HFFc6 (cell line): ENCODE data around the gene SNX20. TPM values are rescaled to one million over a fixed set of nuclear protein-coding genes. Genes with fewer than 3 reads are reported as not detected.

Experiments
- DNase-seq: peaks from one replicate; pipeline ENCODE4 v3.0.0-alpha.2; 2018
- H3K27ac Mint-ChIP-seq: 2 replicates; pipeline ENCODE4 v1.8.0; 2020; ENCODE audit warnings: mild to moderate bottlenecking, mixed read lengths
- H3K27me3 Mint-ChIP-seq: 2 replicates; pipeline ENCODE4 v1.8.0; 2021; ENCODE audit warnings: mild to moderate bottlenecking, moderate library complexity, mixed read lengths; ENCODE audit not compliant: insufficient read depth
- H3K36me3 Mint-ChIP-seq: 2 replicates; pipeline ENCODE4 v1.8.0; 2021; ENCODE audit warnings: low read depth, mixed read lengths
- H3K4me1 Mint-ChIP-seq: 2 replicates; pipeline ENCODE4 v1.8.0; 2020; ENCODE audit warnings: low read depth, mixed read lengths
- H3K4me3 Mint-ChIP-seq: 2 replicates; pipeline ENCODE4 v1.8.0; 2020; ENCODE audit warnings: mild to moderate bottlenecking, moderate library complexity, mixed read lengths
- H3K9me3 Mint-ChIP-seq: 2 replicates; pipeline ENCODE4 v1.8.0; 2020; ENCODE audit warnings: mild to moderate bottlenecking, mixed read lengths
- CTCF ChIP-seq: fragments of 200-600 bp; sonication (generic); IDR thresholded peaks from 2 replicates; pipeline ENCODE4 v1.5.0; 2021; ENCODE audit warnings: antibody characterized with exemption, mild to moderate bottlenecking
- total RNA-seq, 6 experiments: library from RNA; stranded (reverse); fragmentation: NEBNext Ultra II Directional; extraction: Animal tissue kit (Norgen Biotek cat#: 25700); gene quantifications; 2 replicates in 1 of 6; 3 replicates in 5 of 6; pipeline ENCODE4 v1.2.3, GENCODE V29; 2021

The SNX20 gene
- total RNA-seq, 6 experiments from 2014 or later = not detected

- TF ChIP-seq CTCF = no peak
- Mint-ChIP-seq H3K27me3 (peaks cover 10% of the 10 kb centered on the region; the same call in 1 of the 2 replicates), H3K36me3 (no peaks in the 10 kb centered on the region), H3K27ac (no peak overlapping the region), H3K4me1 (peaks cover 10% of the 10 kb centered on the region), H3K4me3 (no peak overlapping the region), H3K9me3 (no peaks in the 10 kb centered on the region)
- DNase-seq = no peak
Measured at GRCh38 chr16:50696126-50696525, 15.0 kb upstream of the SNX20 start.

- Mint-ChIP-seq H3K4me3 (no peak overlapping the region), H3K9me3 (no peaks in the 10 kb centered on the region), H3K36me3 (no peaks in the 10 kb centered on the region), H3K27me3 (peaks cover 13% of the 10 kb centered on the region; the same call in 1 of the 2 replicates), H3K4me1 (peaks cover 10% of the 10 kb centered on the region), H3K27ac (no peak overlapping the region)
- no peak for DNase-seq
- TF ChIP-seq CTCF = no peak
Measured at GRCh38 chr16:50695017-50696000, 14.2 kb upstream of the SNX20 start.

- H3K4me3 Mint-ChIP-seq = no peak overlapping the region
- no peak for DNase-seq
- H3K4me1 Mint-ChIP-seq = peaks cover 10% of the 10 kb centered on the region
- TF ChIP-seq CTCF = no peak
- no peak overlapping the region for H3K27ac Mint-ChIP-seq
- H3K36me3 Mint-ChIP-seq = no peaks in the 10 kb centered on the region
- peaks cover 14% of the 10 kb centered on the region; the same call in 1 of the 2 replicates for H3K27me3 Mint-ChIP-seq
- H3K9me3 Mint-ChIP-seq = no peaks in the 10 kb centered on the region
Measured at GRCh38 chr16:50694206-50694605, 13.1 kb upstream of the SNX20 start.

GRCh38 chr16:50692999-50693781 lies 12.1 kb upstream of the SNX20 start, which contains the start of gene NOD2:
Gene NOD2 (plus strand): TSS chr16:50693606. CDS start chr16:50699496, 5,890 bp downstream.
- Mint-ChIP-seq H3K4me3 (peak within 1 kb of the TSS; percentile 34; the same call in 1 of the 2 replicates), H3K27me3 (peaks cover 22% of the 10 kb centered on the region), H3K27ac (no peak within 1 kb of the TSS), H3K9me3 (no peaks in the 10 kb centered on the region), H3K4me1 (peaks cover 7% of the 10 kb centered on the region), H3K36me3 (no peaks in the 10 kb centered on the region)
- no peak for TF ChIP-seq CTCF
- no peak for DNase-seq

- Mint-ChIP-seq H3K27ac (no peak overlapping the region), H3K27me3 (peaks cover 24% of the 10 kb centered on the region)
Measured at GRCh38 chr16:50692644-50692998, 11.5 kb upstream of the SNX20 start.

More at GRCh38 chr16:50692644-50692998, 11.5 kb upstream of the SNX20 start:
- Mint-ChIP-seq H3K4me1 (peaks cover 2% of the 10 kb centered on the region), H3K36me3 (no peaks in the 10 kb centered on the region), H3K4me3 (no peak overlapping the region), H3K9me3 (no peaks in the 10 kb centered on the region)
- no peak for DNase-seq
- no peak for TF ChIP-seq CTCF
